LNCAP (cell line): ENCODE data around the gene KIAA0040.

Experiments
- CTCF ChIP-seq: fragments of 450-650 bp; IDR thresholded peaks from 2 replicates; pipeline ENCODE4 v1.5.1; 2017; ENCODE audit warnings: mild to moderate bottlenecking

The KIAA0040 gene

DNA sequence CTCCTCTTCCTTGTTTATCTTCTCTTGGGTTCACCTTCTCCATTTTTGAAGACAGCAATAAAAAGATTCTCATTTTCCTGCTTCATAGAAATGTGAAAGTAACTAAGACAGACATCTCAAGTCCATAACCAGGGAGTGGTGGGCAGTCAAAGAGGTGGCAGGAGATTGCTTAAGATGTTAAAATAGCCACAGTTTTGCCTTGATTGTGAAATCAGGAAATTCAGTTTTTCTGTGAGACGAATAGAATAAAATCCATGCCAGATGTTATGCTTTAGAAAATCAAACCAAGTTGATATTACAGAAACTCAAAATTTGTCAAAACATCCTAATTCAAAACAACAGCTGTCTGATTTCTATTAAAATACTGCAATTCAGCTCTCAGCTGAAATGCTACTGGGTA is 67.7 kb downstream of the KIAA0040 start:
- no peak for TF ChIP-seq CTCF

- no peak for TF ChIP-seq CTCF
Observed at GRCh38 chr1:175120511-175120910, 72.1 kb downstream of the KIAA0040 start.

GRCh38 chr1:175118375-175119367 is 73.9 kb downstream of the KIAA0040 start:
- TF ChIP-seq CTCF = no peak

DNA sequence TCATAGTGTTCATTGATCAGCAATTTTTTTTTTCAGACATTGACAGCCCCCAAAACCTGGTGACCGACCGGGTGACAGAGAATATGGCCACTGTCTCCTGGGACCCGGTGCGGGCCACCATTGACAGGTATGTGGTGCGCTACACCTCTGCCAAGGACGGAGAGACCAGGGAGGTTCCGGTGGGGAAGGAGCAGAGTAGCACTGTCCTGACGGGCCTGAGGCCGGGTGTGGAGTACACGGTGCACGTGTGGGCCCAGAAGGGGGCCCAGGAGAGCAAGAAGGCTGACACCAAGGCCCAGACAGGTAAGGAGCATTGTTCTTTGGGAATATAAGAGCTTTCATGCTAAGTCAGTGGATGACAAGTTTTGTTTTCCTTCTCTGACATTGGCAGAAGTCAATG is 75.7 kb downstream of the KIAA0040 start:
- TF ChIP-seq CTCF = no peak

DNA sequence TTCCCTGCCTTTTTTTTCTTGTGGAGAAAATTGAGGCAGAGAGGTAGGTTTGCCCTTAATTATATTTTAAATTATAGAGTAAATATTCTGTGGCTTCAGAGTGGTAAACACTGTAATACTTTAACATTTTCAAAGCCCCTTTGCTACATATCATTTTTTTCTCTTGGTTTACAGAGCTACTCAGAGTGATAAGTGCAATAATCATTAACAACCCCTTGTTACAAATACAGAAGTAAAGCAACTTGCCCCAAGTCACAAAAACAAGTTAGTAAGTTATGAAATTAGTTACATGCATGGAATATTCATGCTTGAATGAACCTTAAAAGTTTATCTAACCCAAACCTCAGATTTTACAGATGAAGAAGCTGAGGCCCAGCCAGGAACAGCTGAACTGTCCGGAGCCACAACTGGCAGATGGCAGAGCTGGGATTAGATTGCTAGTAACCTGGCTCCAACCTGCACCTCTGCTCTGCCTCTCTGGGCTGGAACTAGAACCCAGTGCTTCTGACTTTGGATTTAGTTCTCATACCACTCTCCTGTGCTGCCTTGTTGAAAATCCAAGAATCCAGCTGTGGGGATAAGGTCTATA is 76.3 kb downstream of the KIAA0040 start:
- TF ChIP-seq CTCF = no peak

- no peak for TF ChIP-seq CTCF
Observed at GRCh38 chr1:175114996-175115395, 77.6 kb downstream of the KIAA0040 start.
